ENCODE results near the gene PCDH15.

GRCh38 chr10:54769051-54769450 is 32.0 kb downstream of the PCDH15 start:
- TF ChIP-seq CTCF (conservative IDR thresholded peaks at IDR 0.05; ENCODE audit: low read depth, low read length) (no peak), EZH2 (IDR thresholded peaks at IDR 0.05; ENCODE audit: borderline replicate concordance, low read depth, low read length, poor library complexity, severe bottlenecking) (no peak)

All from A673 (cell line).